GM18951 (cell line): ENCODE measurements around the gene ERAS.

ENCODE experiments used
- POLR2A ChIP-seq: IDR thresholded peaks from 4 replicates; pipeline ENCODE4 v1.6.1; 2011; ENCODE audit warnings: mild to moderate bottlenecking; ENCODE audit not compliant: insufficient read length, insufficient read depth; ENCODE audit errors: extremely low read depth
- in situ Hi-C: fragments of 300-500 bp; cut with MboI; formaldehyde crosslinking; loops from one replicate; pipeline ENCODE4 v1.12.0; 2022; ENCODE audit warnings: low sequenced_read_pairs, mixed read lengths, inconsistent platforms; ENCODE audit not compliant: unreplicated experiment

Gene ERAS, protein sequence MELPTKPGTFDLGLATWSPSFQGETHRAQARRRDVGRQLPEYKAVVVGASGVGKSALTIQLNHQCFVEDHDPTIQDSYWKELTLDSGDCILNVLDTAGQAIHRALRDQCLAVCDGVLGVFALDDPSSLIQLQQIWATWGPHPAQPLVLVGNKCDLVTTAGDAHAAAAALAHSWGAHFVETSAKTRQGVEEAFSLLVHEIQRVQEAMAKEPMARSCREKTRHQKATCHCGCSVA

DNA sequence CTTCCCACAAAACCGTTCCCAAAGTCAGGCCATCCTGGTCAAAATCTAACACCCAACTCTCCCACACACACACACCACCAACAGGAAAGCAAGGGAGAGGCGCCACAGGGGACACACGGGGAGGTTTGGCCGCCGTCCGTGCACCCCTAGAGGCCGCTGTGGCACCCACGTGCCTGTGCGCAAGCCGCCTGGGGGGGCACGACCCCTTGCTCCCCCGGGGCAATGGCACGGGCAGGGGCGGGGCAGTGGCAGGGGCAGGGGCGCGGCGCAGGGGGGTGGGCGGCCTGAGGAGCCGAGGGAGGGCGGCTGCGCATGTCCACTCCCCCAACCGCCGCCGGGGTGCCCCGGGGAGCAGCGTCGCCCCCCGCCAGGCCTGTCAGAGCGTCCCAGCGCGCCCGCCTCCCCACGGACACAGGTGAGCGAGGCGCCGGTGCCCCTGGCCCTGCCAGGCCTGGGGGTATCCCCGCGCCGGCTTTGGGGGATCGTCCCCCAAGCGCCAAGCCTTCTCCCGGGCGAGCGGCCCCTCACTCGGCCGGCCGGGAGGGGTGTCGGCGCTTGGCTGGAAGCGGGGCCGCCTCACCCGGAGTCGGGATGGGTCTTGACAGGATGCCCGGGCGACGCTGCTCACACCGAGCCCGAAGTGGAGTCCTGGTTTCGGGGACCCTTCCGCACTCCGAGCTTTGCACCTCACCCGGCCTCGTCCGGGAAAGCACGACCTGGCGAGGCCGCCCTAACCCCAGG, at the start of gene ERAS:
Gene ERAS (plus strand): TSS at position 379 of the 741 bp plus-strand sequence. CDS start 2,611 bp downstream, outside the sequence.
- in situ Hi-C loops: no loop called here
- TF ChIP-seq POLR2A: no peak

DNA sequence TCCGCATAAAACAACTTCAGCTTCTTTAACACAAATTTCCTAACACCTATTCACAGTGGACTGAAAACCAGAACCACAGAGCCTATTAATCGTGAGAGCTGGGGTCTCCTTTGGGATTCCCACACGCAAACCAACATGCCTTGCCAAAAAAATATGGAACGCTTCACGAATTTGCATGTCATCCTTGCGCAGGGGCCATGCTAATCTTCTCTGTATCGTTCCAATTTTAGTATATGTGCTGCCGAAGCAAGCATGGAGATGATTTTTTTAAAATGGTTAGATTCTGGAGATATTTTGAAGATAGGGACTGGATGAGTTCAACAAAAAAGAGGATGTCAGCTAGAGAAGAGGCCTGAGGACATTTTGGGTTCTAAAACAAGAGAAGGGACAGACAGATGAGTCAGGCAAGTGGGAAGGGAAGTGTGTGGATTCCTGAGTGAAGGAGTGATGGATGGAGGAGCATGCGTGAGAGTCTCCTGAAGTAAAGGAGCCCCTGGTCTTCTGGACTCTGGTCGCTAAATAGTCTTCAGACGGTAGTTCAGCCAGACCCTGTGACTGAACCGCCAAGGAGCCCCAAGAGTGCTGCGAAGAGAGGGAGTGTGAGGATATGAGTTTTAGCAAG, 49.4 kb upstream of the ERAS start:
- in situ Hi-C loops: no loop called here
- TF ChIP-seq POLR2A: no peak

DNA sequence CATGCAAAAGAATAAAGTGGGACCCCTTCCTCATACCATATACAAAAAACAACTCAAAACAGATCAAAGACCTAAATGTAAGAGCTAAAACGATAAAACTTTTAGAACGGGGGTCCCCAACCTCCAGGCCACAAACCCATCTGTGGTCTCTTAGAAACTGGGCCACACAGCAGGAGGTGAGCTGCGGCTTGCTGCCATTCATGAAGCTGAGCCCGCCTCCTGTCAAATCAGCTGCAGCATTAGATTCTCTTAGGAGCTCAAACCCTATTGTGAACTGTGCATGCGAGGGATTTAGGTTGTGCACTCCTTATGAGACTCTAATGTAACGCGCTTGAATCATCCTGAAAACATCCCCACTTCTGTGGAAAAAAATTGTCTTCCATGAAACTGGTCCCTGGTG, 46.9 kb upstream of the ERAS start:
- no peak for TF ChIP-seq POLR2A
- in situ Hi-C loops: no loop called here

DNA sequence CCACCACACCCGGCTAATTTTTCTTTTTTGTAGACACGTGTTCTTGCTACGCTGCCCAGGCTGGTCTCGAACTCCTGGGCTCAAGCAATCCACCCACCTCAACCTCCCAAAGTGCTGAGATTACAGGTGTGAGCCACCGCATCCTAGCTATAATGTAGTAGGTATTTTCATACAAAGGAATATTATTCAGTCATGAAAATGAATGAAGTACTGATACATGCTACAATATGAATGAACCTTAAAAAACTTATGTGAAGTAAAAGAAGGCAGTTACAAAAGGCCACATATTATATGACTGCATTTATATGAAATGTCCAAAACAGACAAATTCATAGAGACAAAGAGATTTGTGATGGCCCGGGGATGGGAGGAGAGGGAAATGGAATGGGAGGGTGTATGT, 44.6 kb upstream of the ERAS start:
- in situ Hi-C loops: no loop called here
- TF ChIP-seq POLR2A: no peak

DNA sequence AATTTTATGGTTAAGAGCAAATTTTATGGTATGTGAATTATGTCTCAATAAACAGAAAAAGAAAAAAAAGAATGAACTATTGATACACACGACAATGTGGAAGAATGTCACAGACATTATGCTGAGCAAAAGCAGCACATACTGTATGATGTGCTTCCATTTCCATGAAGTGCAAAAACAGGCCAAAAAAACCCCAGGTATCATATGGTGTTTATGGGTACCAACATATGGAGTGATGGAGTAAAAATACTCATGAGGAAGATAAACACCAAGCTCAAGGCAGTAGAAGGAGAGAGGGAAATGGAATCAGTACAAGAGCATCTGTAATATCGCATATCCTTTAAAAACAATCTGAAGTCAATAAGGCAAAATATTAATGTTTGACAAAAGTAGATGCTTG, 44.1 kb upstream of the ERAS start:
- no peak for TF ChIP-seq POLR2A
- in situ Hi-C loops: no loop called here

DNA sequence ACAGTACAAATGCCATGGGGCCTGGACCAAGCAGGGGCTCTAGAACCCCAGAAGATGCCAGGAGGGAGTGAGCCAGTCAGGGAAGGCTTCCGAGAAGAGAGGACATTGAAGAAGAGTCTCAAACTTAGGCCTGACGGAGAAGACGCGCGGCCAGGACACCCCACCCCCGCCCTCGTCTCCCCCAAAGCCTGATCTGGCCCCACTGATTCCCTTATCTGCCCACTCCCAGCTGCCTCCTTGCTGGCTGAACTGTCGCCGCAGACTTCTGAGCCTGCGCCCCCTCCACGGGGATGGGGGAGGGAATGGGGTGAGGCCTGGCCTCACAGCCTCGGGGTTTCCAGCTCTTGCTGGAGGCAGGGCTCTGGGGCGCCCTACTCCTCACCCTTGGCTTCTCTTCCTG, 43.5 kb upstream of the ERAS start:
- in situ Hi-C loops: no loop called here
- no peak for TF ChIP-seq POLR2A

DNA sequence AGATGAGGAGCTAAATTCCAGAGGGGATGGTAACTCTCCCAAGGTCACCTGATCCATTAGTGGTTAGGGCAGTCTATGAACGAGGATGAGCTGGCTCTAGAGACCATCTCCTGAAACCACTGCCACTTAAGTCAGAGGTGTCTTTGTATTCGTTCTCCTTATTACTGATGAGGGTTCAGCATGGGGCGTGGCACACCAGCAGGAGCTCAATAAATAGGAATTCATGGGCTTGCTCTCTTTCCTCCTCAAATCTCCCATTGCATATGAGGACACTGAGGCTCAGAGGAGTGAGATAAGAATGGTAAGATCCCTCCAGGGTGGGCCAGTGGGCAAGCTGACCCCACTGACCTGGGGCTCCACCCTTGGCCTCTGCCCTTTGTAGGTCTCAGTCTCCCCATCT, 41.6 kb upstream of the ERAS start:
- no peak for TF ChIP-seq POLR2A
- in situ Hi-C loops: no loop called here

DNA sequence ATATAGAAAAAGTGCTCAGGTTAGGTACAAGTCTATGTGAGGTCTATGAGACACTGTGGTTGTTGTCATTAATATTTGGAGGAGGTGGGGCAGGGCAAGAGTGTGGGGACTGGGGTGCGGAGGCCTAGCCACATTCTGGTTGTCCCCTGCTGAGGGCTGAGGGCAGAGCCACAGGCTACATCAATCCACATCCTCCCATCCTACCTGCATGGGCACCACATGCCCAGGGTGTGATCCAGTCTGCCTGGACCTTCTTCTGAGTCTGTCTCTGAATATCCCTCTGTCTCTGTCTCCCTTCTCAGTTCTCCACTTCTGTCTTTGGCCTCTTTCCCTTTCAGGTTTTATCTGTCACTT, 41.1 kb upstream of the ERAS start:
- in situ Hi-C loops: no loop called here
- no peak for TF ChIP-seq POLR2A

DNA sequence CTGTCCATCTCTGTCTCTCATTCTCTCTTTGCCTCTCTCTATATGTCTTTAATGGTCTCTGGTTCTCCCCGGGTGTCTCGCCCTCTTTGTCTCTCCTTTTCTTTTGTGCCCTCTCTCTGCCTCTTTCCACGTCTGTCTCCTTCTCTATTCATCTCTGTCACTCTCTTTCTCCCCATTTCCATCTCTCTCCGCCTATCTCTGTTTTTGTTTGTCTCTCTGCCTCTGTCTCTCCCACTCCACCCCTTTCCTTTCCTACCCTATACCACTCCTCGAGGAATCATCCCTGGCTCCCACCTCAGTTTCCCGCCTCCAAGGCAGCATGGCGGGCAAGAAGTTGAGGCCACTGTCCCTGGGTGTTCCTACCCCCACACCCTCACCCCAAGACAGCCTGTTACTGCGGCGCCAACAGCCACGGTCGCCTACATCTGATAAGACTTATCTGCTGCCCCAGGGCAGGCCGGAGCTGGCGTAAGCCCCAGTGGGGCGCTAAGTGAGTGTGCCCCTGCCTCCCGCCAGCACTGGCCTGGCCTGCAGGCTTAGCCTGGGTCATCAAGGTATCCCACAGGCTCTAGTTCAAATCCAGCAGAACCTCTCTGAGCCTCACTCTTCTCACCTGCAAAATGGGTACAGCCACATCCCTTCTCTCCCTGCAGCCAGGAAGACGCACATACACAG, 40.6 kb upstream of the ERAS start:
- TF ChIP-seq POLR2A: no peak
- in situ Hi-C loops: no loop called here

DNA sequence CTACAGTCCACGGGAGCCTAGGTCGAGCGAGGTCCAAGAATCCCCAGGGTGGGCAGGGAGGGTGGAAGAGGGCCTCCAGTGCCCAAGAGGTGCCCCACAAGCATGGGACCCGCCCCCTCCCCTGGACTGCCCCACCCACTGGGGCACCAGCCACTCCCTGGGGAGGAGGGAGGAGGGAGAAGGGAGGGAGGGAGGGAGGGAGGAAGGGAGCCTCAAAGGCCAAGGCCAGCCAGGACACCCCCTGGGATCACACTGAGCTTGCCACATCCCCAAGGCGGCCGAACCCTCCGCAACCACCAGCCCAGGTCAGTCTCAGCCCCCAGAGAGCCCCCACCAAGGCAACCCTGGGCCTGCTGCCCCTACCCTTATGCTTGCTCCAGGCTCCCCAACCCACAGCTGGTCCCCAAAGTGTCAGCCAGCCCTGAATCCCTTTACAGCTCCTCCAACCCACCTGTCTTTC, 39.9 kb upstream of the ERAS start, which contains the start of gene GATA1:
Gene GATA1 (plus strand): TSS at position 250 of the 460 bp plus-strand sequence. CDS start 4,520 bp downstream, outside the sequence.
- in situ Hi-C loops: no loop called here
- TF ChIP-seq POLR2A: no peak

DNA sequence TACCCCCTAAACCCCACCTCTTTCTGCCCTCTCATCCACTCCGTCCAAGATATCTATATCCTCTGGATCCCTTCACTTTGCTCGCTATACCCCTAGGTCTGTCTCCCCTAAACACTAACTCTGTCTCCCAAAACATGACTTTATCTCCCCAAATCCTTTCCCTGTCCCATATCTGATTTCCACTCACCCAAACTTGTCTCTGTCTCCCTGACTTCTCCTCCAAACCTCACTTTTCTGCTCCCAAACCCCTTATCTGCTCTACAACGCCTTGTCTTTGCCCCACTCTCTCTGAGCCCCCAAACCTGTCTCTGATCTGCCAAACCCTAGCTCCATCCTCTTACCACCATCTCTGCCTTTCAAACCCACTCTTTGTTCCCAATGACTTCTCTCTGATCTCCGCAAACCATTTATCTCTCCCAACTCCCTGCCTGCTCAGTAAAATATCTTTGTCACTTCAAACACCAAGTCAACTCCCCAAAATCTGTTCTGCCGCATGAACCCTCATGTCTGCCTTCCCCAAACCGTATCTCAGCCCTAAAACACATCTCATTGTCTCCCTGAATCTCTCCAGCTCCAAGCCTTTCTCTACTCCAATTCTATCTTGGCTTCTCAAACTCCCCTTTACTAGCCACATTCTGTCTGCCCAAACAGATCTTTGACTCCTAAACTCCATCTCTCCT, 39.3 kb upstream of the ERAS start:
- TF ChIP-seq POLR2A: no peak
- in situ Hi-C loops: no loop called here

DNA sequence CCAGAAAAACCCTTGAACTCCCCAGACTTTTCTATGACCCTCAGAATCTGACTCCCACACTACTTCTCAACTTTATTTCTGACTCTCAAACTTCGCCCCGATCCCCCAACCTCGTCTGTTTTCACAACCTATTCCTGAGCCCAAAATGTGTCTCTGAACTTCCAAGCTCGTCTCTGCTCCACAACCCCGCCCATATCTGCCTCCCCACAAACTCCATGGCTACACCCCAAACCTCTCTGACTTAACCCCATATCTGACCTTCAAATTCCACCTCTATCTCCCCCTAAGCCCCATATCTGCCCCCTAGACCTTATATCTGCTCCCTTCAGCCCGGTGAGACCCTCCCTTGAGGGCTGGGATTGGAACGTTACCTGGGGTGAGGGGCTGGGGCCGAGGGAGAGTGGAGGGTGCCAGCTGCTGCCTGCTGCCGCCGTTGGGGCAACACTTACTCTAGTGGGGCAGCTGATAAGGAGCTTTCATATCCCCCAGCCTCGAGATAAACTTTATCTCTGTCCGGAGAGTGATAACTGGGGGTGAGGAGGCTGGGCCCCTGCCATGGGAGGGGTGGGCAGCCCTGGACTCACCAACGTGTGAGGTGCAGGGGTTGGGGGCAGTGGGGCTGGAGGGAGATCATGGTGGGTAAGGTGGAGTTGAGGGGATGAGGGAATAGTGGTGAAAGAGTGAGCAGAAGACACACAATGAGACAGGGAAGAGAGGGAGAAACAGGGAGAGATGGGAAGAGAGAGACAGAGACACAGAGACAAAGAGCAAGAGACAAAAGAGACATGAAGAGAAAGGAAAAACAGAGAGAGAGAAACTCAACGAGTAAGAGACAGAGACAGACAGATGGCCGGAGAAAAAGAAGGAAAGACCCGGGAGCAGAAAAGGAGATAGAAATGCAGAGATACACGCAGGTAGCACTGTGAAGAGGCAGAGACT, 38.5 kb upstream of the ERAS start:
- no peak for TF ChIP-seq POLR2A
- in situ Hi-C loops: no loop called here
